ENCODE measurements around the gene CCNK. TPM values are rescaled to one million over a fixed set of nuclear protein-coding genes. Genes with fewer than 3 reads are reported as not detected.

CCNK gene
- total RNA-seq, 4 donors from 2014 or later = 16.5 to 29.1 (median 21.4) TPM

DNA sequence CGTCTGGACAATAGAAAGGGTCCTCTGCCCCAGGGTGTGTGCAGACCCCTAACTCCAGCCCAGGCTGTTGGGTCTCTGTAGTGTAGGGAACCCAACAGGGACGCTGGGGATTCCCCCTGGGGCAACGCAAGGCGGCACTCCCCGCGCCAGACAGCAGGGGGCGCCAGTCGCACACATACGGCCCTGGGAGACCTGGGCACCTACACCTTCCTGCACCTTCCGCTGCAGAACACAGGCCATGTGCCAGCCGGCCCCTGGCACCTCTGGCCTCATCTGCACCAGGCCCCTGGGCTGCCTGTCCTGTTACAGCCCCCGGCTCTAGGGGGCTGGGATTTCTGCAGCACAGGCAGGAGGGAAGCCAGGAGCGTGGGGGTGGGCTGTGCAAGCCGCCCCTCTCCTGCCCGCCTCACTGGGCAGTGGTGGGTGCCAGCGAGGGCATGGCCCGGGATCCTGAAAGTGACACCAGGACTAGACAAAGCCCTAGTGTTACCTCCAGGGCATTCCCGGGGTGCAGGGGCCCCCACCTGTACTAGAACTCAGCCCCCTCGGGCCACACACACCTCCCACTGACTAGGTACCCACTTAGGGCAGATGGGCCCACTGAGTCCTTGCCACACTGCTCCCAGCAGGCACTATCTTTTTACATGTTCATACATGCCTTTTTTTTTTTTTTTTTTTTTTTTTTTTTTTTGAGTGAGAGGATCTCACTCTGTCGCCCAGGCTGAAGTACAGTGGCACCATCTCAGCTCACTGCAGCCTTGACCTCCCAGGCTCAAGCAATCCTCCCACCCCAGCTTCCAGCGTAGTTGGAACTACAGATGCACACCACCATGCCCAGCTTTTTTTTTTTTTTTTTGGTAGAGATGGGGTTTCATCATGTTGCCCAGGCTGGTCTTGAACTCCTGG is 37.5 kb downstream of the CCNK start:
- no peaks in the 10 kb centered on the region for H3K9me3 ChIP-seq
- H3K27ac ChIP-seq = no peak overlapping the region
- TF ChIP-seq, protein P1, sequence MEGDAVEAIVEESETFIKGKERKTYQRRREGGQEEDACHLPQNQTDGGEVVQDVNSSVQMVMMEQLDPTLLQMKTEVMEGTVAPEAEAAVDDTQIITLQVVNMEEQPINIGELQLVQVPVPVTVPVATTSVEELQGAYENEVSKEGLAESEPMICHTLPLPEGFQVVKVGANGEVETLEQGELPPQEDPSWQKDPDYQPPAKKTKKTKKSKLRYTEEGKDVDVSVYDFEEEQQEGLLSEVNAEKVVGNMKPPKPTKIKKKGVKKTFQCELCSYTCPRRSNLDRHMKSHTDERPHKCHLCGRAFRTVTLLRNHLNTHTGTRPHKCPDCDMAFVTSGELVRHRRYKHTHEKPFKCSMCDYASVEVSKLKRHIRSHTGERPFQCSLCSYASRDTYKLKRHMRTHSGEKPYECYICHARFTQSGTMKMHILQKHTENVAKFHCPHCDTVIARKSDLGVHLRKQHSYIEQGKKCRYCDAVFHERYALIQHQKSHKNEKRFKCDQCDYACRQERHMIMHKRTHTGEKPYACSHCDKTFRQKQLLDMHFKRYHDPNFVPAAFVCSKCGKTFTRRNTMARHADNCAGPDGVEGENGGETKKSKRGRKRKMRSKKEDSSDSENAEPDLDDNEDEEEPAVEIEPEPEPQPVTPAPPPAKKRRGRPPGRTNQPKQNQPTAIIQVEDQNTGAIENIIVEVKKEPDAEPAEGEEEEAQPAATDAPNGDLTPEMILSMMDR (IDR thresholded peaks at IDR 0.05) = peak; percentile 89 to 96 (median 93)
- no peak for TF ChIP-seq EP300 (IDR thresholded peaks at IDR 0.05)
- no peak for TF ChIP-seq POLR2A (IDR thresholded peaks at IDR 0.05)
- no peak overlapping the region for H3K4me3 ChIP-seq
- peaks cover 0 to 19% (median 0%) of the 10 kb centered on the region in 3 donors for H3K36me3 ChIP-seq
- peaks cover 0 to 31% (median 6%) of the 10 kb centered on the region in 4 donors for H3K4me1 ChIP-seq
- WGBS, 2 donors = 30 to 34% methylated on average over 21 of the region's 21 CpGs
- DNase-seq (ENCODE audit: low spot score in 2 of 2) = peak; percentile 45 to 70
- no peaks in the 10 kb centered on the region for H3K27me3 ChIP-seq

DNA sequence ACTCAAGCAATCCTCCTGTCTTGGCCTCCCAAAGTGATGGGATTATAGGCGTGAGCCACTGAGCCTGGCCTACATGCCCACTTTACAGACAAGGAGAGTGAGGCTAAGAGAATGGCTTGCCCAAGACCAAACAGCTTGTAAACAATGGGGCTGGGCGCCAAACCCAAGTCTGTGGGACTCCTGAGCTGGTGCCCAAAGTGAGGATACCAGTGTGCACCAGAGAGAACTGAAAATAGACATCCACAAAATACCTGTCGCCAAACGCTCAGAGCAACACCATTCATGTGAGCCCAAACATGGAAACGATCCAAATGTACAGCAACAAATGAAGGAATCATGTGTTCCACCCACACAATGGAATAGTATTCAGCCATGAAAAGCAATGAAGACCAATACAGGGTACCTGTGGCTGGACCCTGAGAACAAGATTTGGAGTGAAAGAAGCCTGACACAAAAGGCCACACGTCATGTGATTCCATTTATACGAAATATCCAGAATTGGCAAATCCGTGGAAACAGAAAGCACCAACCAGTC is 38.2 kb downstream of the CCNK start:
- no peak for DNase-seq (ENCODE audit: low spot score in 2 of 2)
- TF ChIP-seq POLR2A (IDR thresholded peaks at IDR 0.05) (no peak), EP300 (IDR thresholded peaks at IDR 0.05) (no peak)
- TF ChIP-seq, protein P1 (IDR thresholded peaks at IDR 0.05) = no peak
- Histone ChIP-seq H3K4me1 (peaks cover 0 to 32% (median 6%) of the 10 kb centered on the region in 4 donors), H3K27ac (no peak overlapping the region), H3K4me3 (no peak overlapping the region), H3K9me3 (no peaks in the 10 kb centered on the region), H3K36me3 (peaks cover 0 to 16% (median 0%) of the 10 kb centered on the region in 3 donors), H3K27me3 (no peaks in the 10 kb centered on the region)
- 91 to 94% methylated on average over 8 of the region's 8 CpGs for WGBS, 2 donors

DNA sequence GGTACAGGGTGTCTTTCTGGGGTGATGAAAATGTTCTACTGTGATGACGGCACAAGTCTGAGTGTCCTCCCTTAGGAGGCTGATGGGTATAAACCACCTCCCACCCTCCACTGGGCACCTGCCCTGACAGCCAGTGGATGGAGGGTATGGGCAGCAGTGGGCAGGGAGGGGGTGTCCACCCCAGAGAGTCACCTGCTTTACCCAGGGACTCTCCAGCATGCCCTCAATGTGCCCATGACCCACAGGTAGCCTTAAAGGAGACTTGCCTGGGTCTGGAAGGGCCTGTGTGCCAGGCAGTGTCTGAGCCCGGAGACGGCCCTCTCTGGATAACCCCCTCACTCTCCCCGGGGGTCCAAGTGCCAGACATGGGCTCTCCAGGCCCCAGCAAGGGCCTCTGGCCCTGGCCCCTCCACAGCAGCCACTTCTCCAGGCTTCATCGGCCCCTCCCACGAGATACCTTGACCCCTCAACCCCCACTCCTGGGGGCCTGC is 38.8 kb downstream of the CCNK start:
- TF ChIP-seq, protein P1 (IDR thresholded peaks at IDR 0.05) = no peak
- TF ChIP-seq POLR2A (IDR thresholded peaks at IDR 0.05) (no peak), EP300 (IDR thresholded peaks at IDR 0.05) (no peak)
- DNase-seq (ENCODE audit: low spot score in 2 of 2) = no peak
- no peak overlapping the region for H3K27ac ChIP-seq
- WGBS, 2 donors = 76 to 88% methylated on average over 5 to 6 of the region's 6 CpGs
- H3K9me3 ChIP-seq = no peaks in the 10 kb centered on the region
- H3K36me3 ChIP-seq = peaks cover 0 to 12% (median 0%) of the 10 kb centered on the region in 3 donors
- no peaks in the 10 kb centered on the region for H3K27me3 ChIP-seq
- peaks cover 0 to 37% (median 7%) of the 10 kb centered on the region in 4 donors for H3K4me1 ChIP-seq
- no peak overlapping the region for H3K4me3 ChIP-seq

DNA sequence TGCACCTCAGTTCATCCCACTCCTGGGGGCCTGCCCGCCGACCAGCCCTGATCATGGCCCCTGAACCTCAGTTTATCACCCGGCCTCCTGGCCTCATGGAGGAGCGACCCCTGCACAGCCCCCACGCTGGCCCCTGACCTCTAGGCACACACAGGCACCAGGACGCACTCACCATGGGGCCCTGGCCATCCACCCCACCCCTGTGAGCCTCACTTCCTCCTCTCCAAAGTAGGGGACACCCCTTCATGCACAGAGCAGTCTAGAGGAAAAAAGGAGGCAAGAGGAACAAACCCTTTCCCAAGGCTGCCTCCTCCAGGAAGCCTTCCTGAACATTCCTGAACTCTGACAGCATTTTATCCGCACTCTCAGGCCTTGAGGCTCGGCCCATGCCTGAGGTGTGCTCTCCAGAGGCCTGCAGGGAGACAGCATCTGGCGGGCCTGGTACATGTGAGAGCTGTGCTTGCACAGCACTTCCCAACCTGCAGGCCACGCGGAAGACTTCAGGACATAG is 39.4 kb downstream of the CCNK start:
- no peak for TF ChIP-seq POLR2A (IDR thresholded peaks at IDR 0.05)
- TF ChIP-seq, protein P1 (IDR thresholded peaks at IDR 0.05) = no peak
- no peak for TF ChIP-seq EP300 (IDR thresholded peaks at IDR 0.05)
- Histone ChIP-seq H3K27ac (no peak overlapping the region), H3K4me3 (no peak overlapping the region), H3K9me3 (no peaks in the 10 kb centered on the region), H3K36me3 (peaks cover 0 to 5% (median 0%) of the 10 kb centered on the region in 3 donors), H3K27me3 (no peaks in the 10 kb centered on the region), H3K4me1 (peaks cover 0 to 41% (median 9%) of the 10 kb centered on the region in 4 donors)
- 87 to 92% methylated on average over 9 to 11 of the region's 11 CpGs for WGBS, 2 donors
- DNase-seq (ENCODE audit: low spot score in 2 of 2) = no peak

Measured in tibial nerve (tissue), 4 donors.